SU-DHL-6 (cell line): ENCODE data around the gene SLC24A3.

Source experiments
- H2AFZ ChIP-seq: fragments of 200-600 bp; sonication (generic); 2 replicates; pipeline ENCODE4 v1.6.1; 2014; ENCODE audit warnings: low read depth, mild to moderate bottlenecking, moderate library complexity, mixed read lengths, antibody characterized with exemption, low read length; ENCODE audit not compliant: severe bottlenecking
- H3F3A ChIP-seq: fragments of 200-600 bp; shearing (Covaris generic); 2 replicates; pipeline ENCODE4 v1.6.0; 2016; ENCODE audit warnings: antibody characterized with exemption, mild to moderate bottlenecking; ENCODE audit not compliant: insufficient read depth
- H3K27ac ChIP-seq: fragments of 200-600 bp; sonication (generic); 2 replicates; pipeline ENCODE4 v1.5.1; 2016; ENCODE audit warnings: low read depth, mild to moderate bottlenecking, low read length, moderate library complexity, mixed read lengths
- H3K27me3 ChIP-seq: fragments of 200-600 bp; sonication (generic), shearing (Covaris generic); 2 replicates; pipeline ENCODE4 v1.6.0; 2014; ENCODE audit warnings: mild to moderate bottlenecking, low read length
- H3K36me3 ChIP-seq: fragments of 200-600 bp; sonication (generic); 2 replicates; pipeline ENCODE4 v1.6.1; 2014; ENCODE audit warnings: mild to moderate bottlenecking, low read length, mixed read lengths
- H3K4me2 ChIP-seq: fragments of 300-600, 200-600 bp; shearing (Covaris generic), sonication (generic); 2 replicates; pipeline ENCODE4 v1.6.0; 2014; ENCODE audit warnings: low read length, low read depth, mild to moderate bottlenecking; ENCODE audit not compliant: poor library complexity, severe bottlenecking
- H3K4me3 ChIP-seq: fragments of 200-600 bp; sonication (generic); 2 replicates; pipeline ENCODE4 v1.5.1; 2014; ENCODE audit warnings: antibody characterized with exemption, low read length, mild to moderate bottlenecking, mixed read lengths; ENCODE audit not compliant: insufficient read depth, poor library complexity, severe bottlenecking
- H3K79me2 ChIP-seq: fragments of 200-600 bp; sonication (generic); 2 replicates; pipeline ENCODE4 v1.6.1; 2014; ENCODE audit warnings: mild to moderate bottlenecking, low read length, moderate library complexity; ENCODE audit not compliant: insufficient read depth
- H3K9ac ChIP-seq: fragments of 200-600 bp; sonication (generic); 2 replicates; pipeline ENCODE4 v1.7.0; 2014; ENCODE audit warnings: mild to moderate bottlenecking, low read length
- H3K9me2 ChIP-seq: fragments of 200-600 bp; sonication (generic); replicated peaks from 2 replicates; pipeline ENCODE4 v1.6.1; 2014; ENCODE audit warnings: low read length; ENCODE audit not compliant: insufficient read depth
- H3K9me3 ChIP-seq: fragments of 200-600 bp; sonication (generic); 2 replicates; pipeline ENCODE4 v1.6.1; 2014; ENCODE audit warnings: low read length, mixed read lengths; ENCODE audit not compliant: insufficient read depth
- H4K20me1 ChIP-seq: fragments of 200-600 bp; sonication (generic); 2 replicates; pipeline ENCODE4 v1.6.1; 2014; ENCODE audit warnings: low read depth, mild to moderate bottlenecking, antibody characterized with exemption, low read length, moderate library complexity, mixed read lengths
- CTCF ChIP-seq: fragments of 200-600 bp; sonication (generic); IDR thresholded peaks from one replicate; pipeline ENCODE4 v1.5.1; 2017; ENCODE audit warnings: antibody characterized with exemption, mild to moderate bottlenecking, low read length, moderate library complexity; ENCODE audit not compliant: insufficient read depth, poor library complexity, severe bottlenecking
- EZH2phosphoT487 ChIP-seq: fragments of 200-600 bp; sonication (generic), shearing (Covaris generic); conservative IDR thresholded peaks from 2 replicates; pipeline ENCODE4 v1.6.1; 2018; ENCODE audit warnings: mild to moderate bottlenecking, antibody characterized with exemption, low read length, moderate library complexity, mixed read lengths

Gene SLC24A3

GRCh38 chr20:19540392-19540791, 327.9 kb downstream of the SLC24A3 start:
- no peak overlapping the region for H3K4me2 ChIP-seq
- H3K27ac ChIP-seq, result no peak overlapping the region
- no peaks in the 10 kb centered on the region for H3F3A ChIP-seq
- H3K79me2 ChIP-seq, result no peaks in the 10 kb centered on the region
- TF ChIP-seq EZH2phosphoT487 (no peak), CTCF (no peak)
- H3K9me3 ChIP-seq, result no peaks in the 10 kb centered on the region
- no peak overlapping the region for H2AFZ ChIP-seq
- no peaks in the 10 kb centered on the region for H4K20me1 ChIP-seq
- H3K27me3 ChIP-seq, result no peaks in the 10 kb centered on the region
- H3K9ac ChIP-seq, result no peak overlapping the region
- H3K4me3 ChIP-seq, result no peak overlapping the region
- H3K9me2 ChIP-seq, result no peaks in the 10 kb centered on the region
- H3K36me3 ChIP-seq, result no peaks in the 10 kb centered on the region

- H3K36me3 ChIP-seq, result no peaks in the 10 kb centered on the region
- TF ChIP-seq CTCF, result no peak
- no peak for TF ChIP-seq EZH2phosphoT487
- H3K27me3 ChIP-seq, result no peaks in the 10 kb centered on the region
- no peak overlapping the region for H3K9ac ChIP-seq
- no peaks in the 10 kb centered on the region for H3K9me2 ChIP-seq
- no peaks in the 10 kb centered on the region for H3K79me2 ChIP-seq
- no peak overlapping the region for H3K4me3 ChIP-seq
- H3K4me2 ChIP-seq, result no peak overlapping the region
- no peaks in the 10 kb centered on the region for H4K20me1 ChIP-seq
- H2AFZ ChIP-seq, result no peak overlapping the region
- no peaks in the 10 kb centered on the region for H3F3A ChIP-seq
- no peak overlapping the region for H3K27ac ChIP-seq
- H3K9me3 ChIP-seq, result no peaks in the 10 kb centered on the region
These were observed 330.7 kb downstream of the SLC24A3 start for GRCh38 chr20:19543101-19543500.

GRCh38 chr20:19544684-19545083, 332.2 kb downstream of the SLC24A3 start:
- no peak for TF ChIP-seq CTCF
- TF ChIP-seq EZH2phosphoT487, result no peak
- Histone ChIP-seq H3K36me3 (no peaks in the 10 kb centered on the region), H3K4me2 (no peak overlapping the region), H3F3A (no peaks in the 10 kb centered on the region), H3K9me2 (no peaks in the 10 kb centered on the region), H2AFZ (no peak overlapping the region), H3K27ac (no peak overlapping the region), H3K9ac (no peak overlapping the region), H3K79me2 (no peaks in the 10 kb centered on the region), H4K20me1 (no peaks in the 10 kb centered on the region), H3K27me3 (no peaks in the 10 kb centered on the region), H3K4me3 (no peak overlapping the region), H3K9me3 (no peaks in the 10 kb centered on the region)
